Adipose tissue (tissue), 3 donors: Measurements from ENCODE around the gene VPS35L. TPM values are rescaled to one million over a fixed set of nuclear protein-coding genes. Genes with fewer than 3 reads are reported as not detected.

ENCODE experiments used
- H3K27ac ChIP-seq: one replicate; pipeline ENCODE4 v1.5.1; 2013; ENCODE audit warnings: low read depth, low read length
- WGBS, 3 donors: extraction: QIAGEN DNeasy Blood & Tissue Kit; methylation state at CpG; one replicate each; pipeline ENCODE4 v1.1.7; 2013; 5-methylcytosine and 5-hydroxymethylcytosine counted together
- polyA plus RNA-seq, 3 donors: library from polyadenylated mRNA; stranded (reverse); fragments of 200-250 nt; gene quantifications; one replicate each; pipeline ENCODE4 v1.2.3, GENCODE V29; 2013
- donor health status: healthy with polysubstance abuse.
- donor health status: Bipolar disorder and iron deficiency.
- donor health status: healthy.

VPS35L gene
- polyA plus RNA-seq, 3 donors = 11.9 to 44.6 (median 25.2) TPM

GRCh38 chr16:19749571-19750080, 194.1 kb downstream of the VPS35L start:
- 79 to 87% (median 85%) methylated on average over 4 of the region's 4 CpGs for WGBS, 3 donors
- H3K27ac ChIP-seq = no peak overlapping the region

Other genes starting within 250 kb of the VPS35L start
- gene TMC5, start 137.8 kb upstream of the VPS35L start, polyA plus RNA-seq = 1 to 10 TPM in 1 of 3 donors, under 1 TPM in 2; 0.34 to 2.0 (median 0.51) TPM
- gene GDE1, start 33.6 kb upstream of the VPS35L start, polyA plus RNA-seq = 10 to 100 TPM; 23.9 to 40.5 (median 29.6) TPM
- gene CCP110, start 31.8 kb upstream of the VPS35L start, polyA plus RNA-seq = 1 to 10 TPM; 2.9 to 8.2 (median 4.2) TPM
- 10 to 100 TPM in 1 of 3 donors, 1 to 10 TPM in 2; 5.9 to 10.9 (median 10.0) TPM for gene KNOP1, start 162.5 kb downstream of the VPS35L start, polyA plus RNA-seq
- gene IQCK, start 162.6 kb downstream of the VPS35L start, polyA plus RNA-seq = 1 to 10 TPM; 5.3 to 9.2 (median 7.5) TPM